ENCODE data around the gene CCDC9.

Gene CCDC9

GRCh38 chr19:47302249-47302648 lies 45.9 kb downstream of the CCDC9 start:
- DNase-seq, result no peak

DNA sequence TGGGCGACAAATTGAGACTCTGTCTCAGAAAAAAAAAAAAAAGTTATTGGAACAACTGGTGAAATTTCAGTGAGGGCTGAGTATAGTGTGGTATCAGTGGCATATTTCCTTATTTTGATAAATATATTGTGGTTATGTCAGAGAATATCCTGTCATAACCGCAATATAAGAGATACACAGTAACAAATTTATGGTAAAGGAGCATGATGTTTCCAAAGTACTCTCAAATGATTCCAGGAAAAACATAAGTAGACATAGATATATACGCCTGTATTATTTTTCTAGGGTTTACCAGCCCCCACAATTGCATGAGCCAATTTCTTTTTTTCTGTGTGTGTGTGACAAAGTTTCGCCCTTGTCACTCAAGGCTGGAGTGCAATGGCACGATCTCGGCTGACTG lies 47.6 kb downstream of the CCDC9 start:
- no peak for DNase-seq

DNA sequence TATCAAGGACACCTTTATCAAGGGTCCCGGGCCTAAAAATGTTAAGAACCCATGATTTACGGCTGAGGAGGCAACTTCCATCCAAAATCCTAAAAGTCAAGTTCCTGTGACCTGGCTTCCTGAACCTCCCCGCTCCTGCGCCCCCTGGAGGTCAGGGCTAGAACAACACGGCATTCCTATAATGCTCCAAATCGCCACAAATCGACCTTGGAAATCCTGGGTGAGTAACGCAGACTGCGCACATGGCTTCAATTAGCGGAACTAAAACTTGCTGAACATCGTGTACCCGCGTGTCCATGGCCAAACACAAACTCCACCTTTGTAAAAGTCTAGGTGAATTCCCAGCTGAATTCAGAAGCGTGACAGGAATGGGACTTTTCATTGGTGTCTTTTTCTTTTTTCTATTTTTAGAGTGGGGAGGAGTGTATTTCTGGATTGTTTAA lies 49.0 kb downstream of the CCDC9 start:
- DNase-seq, result no peak

- DNase-seq, result no peak
Observed at GRCh38 chr19:47306303-47306702, 50.0 kb downstream of the CCDC9 start.

DNA sequence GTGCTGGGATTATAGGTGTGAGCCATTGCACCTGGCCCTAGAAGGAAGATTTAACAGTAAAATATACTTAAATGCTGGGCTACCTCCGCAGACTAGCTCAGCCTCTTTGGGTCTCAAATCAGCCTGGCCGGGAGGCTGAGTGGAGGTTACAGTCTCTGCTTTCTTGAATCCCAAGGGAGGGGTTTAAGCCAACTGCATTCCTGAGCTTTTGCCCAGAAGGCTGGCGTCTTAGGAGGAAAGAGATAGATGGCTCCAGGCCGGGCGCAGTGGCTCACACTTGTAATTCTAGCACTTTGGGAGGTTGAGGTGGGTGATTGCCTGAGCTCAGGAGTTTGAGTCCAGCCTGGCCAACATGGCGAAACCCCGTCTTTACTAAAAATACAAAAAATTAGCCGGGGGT lies 52.7 kb downstream of the CCDC9 start:
- no peak for DNase-seq

- DNase-seq, result no peak
Observed at GRCh38 chr19:47309608-47310007, 53.3 kb downstream of the CCDC9 start, which contains the start of gene C5AR1. Gene C5AR1 (plus strand): TSS chr19:47309861. CDS start chr19:47309896, 35 bp downstream.

GRCh38 chr19:47310323-47310722 lies 54.0 kb downstream of the CCDC9 start:
- no peak for DNase-seq

DNA sequence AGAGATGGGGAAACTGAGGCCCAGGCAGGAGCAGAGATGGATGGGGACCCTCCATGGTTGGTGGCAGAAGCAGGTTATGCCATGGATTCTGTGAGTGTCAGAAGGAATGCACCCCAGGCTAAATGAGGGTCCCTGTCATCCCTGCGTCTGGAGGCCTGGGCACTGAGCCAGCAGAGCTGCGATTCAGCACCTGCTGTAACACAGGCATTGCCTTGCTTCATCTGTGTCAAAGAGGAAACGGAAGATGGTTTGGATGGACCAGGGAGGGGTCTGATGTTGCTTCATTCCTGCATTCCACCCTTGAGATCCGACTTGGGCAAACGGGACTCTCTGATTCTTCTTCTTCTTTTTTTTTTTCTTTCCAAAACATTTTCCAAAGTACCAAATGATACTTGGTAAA lies 54.5 kb downstream of the CCDC9 start:
- DNase-seq, result no peak

- no peak for DNase-seq
Observed at GRCh38 chr19:47312366-47313006, 56.2 kb downstream of the CCDC9 start.

DNA sequence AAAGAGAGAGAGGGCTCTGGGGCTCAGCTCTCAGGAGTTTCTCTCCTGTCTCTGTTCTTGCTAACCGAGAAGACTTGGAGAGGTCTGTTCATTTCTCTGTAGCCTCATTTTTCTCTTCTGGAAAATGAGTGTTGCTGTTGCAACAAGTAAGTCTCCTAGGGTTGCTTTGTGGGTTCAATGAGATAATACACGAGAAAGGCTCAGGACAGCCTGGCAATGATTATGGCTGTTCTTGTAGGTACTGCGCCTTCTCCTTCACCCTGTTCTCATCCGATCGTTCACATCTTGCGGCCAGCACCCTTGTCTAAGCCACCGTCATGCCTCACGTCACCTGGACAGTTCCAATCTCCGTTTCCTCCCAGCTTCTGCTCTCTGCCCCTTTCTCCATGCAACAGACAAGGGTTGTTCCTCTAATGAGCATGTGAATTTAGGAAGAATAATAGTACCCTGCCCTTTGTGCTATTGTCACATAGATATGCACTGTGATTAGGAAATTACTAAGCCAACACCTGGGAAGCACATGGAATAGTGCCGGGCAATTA lies 57.5 kb downstream of the CCDC9 start:
- no peak for DNase-seq

DNA sequence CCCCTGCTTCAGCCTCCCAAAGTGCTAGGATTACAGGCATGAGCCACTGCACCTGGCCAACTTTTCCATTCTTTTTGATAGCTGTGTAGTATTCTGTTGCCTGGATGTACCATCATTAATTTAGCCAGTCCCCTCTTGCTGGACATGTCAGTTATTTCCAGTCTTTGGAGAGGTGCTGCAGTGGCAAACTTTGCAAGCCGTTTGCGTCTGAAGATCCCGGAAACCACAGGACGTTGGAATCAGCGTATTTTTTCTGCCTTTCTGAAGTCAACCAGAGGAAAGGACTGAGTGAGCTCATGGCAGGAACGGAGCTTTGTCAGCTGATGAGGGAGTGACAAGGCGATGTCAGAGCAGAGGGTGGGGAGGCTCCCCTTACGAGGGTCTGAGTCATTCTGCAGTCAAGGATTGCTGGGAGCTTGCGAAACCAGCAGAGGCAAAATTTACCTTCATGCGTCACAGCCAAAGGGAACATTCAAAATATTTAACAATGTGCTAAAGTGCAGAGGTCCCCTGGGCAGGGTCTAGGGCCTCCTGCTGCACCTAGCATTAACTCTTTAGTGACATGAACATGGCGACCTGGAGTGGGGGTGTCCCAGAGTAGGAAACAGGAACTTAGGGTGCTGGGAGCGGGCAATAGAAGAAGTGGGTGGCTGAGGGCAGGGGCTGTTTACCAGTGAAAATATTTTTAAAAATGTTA lies 58.9 kb downstream of the CCDC9 start:
- DNase-seq, result peak; percentile 44

GRCh38 chr19:47316513-47316912 lies 60.2 kb downstream of the CCDC9 start:
- no peak for DNase-seq

GRCh38 chr19:47319923-47320871 lies 63.9 kb downstream of the CCDC9 start:
- no peak for DNase-seq

Measured in 8988T (cell line).